ENCODE data around the gene DPP9.

The DPP9 gene

GRCh38 chr19:4730740-4731171 is 7.1 kb upstream of the DPP9 start:
- peak; percentile 28 for TF ChIP-seq CTCF (IDR thresholded peaks at IDR 0.05; ENCODE audit: borderline replicate concordance, control extremely low read depth, extremely low read depth, insufficient read depth, missing control alignments)
- peak; percentile 70 for DNase-seq (ENCODE audit: low spot score)
- in situ Hi-C loops (cut with MboI; ENCODE audit: low sequenced_read_pairs, unreplicated experiment): no loop called here

GRCh38 chr19:4728871-4729270 is 5.2 kb upstream of the DPP9 start:
- no peak for TF ChIP-seq CTCF (IDR thresholded peaks at IDR 0.05; ENCODE audit: borderline replicate concordance, control extremely low read depth, extremely low read depth, insufficient read depth, missing control alignments)
- in situ Hi-C loops (cut with MboI; ENCODE audit: low sequenced_read_pairs, unreplicated experiment): no loop called here
- no peak for DNase-seq (ENCODE audit: low spot score)

- TF ChIP-seq CTCF (IDR thresholded peaks at IDR 0.05; ENCODE audit: borderline replicate concordance, control extremely low read depth, extremely low read depth, insufficient read depth, missing control alignments): no peak
- DNase-seq (ENCODE audit: low spot score): peak; percentile 64
- in situ Hi-C loops (cut with MboI; ENCODE audit: low sequenced_read_pairs, unreplicated experiment): no loop called here
Observed at GRCh38 chr19:4722671-4723594, 709 bp downstream of the DPP9 start.

- no peak for TF ChIP-seq CTCF (IDR thresholded peaks at IDR 0.05; ENCODE audit: borderline replicate concordance, control extremely low read depth, extremely low read depth, insufficient read depth, missing control alignments)
- in situ Hi-C loops (cut with MboI; ENCODE audit: low sequenced_read_pairs, unreplicated experiment): no loop called here
- no peak for DNase-seq (ENCODE audit: low spot score)
Observed at GRCh38 chr19:4721196-4721595, 2.4 kb downstream of the DPP9 start.

GRCh38 chr19:4720037-4720700 is 3.5 kb downstream of the DPP9 start:
- in situ Hi-C loops (cut with MboI; ENCODE audit: low sequenced_read_pairs, unreplicated experiment): no loop called here
- DNase-seq (ENCODE audit: low spot score): no peak
- no peak for TF ChIP-seq CTCF (IDR thresholded peaks at IDR 0.05; ENCODE audit: borderline replicate concordance, control extremely low read depth, extremely low read depth, insufficient read depth, missing control alignments)

- in situ Hi-C loops (cut with MboI; ENCODE audit: low sequenced_read_pairs, unreplicated experiment): no loop called here
- no peak for DNase-seq (ENCODE audit: low spot score)
- no peak for TF ChIP-seq CTCF (IDR thresholded peaks at IDR 0.05; ENCODE audit: borderline replicate concordance, control extremely low read depth, extremely low read depth, insufficient read depth, missing control alignments)
Observed at GRCh38 chr19:4719499-4719866, 4.2 kb downstream of the DPP9 start.

Measured in GM13976 (cell line).